ENCODE measurements around the gene H19.

Gene H19

GRCh38 chr11:1969035-1969434 lies 28.6 kb downstream of the H19 start:
- H3K27me3 Mint-ChIP-seq = no peaks in the 10 kb centered on the region
- ATAC-seq (replicated peaks) = no peak
- no peaks in the 10 kb centered on the region for H3K9me3 Mint-ChIP-seq
- DNase-seq = no peak
- no peak overlapping the region for H3K27ac Mint-ChIP-seq
- no peaks in the 10 kb centered on the region for H3K36me3 Mint-ChIP-seq
- no peak overlapping the region for H3K4me3 Mint-ChIP-seq
- H3K4me1 Mint-ChIP-seq = no peaks in the 10 kb centered on the region

- ATAC-seq (replicated peaks) (no peak), DNase-seq (no peak)
- no peaks in the 10 kb centered on the region for H3K27me3 Mint-ChIP-seq
- H3K4me1 Mint-ChIP-seq = no peaks in the 10 kb centered on the region
- no peaks in the 10 kb centered on the region for H3K36me3 Mint-ChIP-seq
- H3K9me3 Mint-ChIP-seq = no peaks in the 10 kb centered on the region
- no peak overlapping the region for H3K4me3 Mint-ChIP-seq
- H3K27ac Mint-ChIP-seq = no peak overlapping the region
Measured at GRCh38 chr11:1968454-1969002, 29.1 kb downstream of the H19 start.

DNA sequence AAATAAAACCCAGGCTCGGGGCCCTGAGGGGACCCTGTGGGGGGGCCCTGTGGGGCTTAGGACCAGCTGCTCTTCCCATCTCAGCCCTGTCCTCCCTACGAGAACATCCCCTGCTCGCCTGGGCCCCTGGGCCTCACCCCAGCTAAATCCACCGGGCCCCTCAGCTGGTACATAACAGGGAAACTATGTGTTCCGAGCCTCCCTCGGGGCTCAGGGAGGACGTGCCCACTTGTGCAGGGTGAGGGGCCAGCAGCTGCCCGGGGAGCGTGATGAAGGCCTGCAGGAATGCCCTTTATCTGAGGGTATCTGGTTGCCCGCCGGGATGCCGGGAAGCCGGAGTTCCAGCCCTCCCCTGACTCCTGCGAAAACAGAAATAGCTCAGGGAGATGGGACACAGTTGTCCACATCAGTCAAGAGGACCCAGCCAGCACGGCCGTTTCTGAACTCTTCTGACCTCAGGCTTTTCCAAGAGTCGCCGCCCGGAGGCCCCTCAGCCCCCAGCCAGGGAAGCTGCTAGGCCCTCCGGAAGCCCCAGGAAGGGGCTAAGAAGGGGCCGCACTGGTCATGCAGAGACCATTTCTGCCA lies 29.9 kb downstream of the H19 start:
- ATAC-seq (replicated peaks) (no peak), DNase-seq (no peak)
- no peaks in the 10 kb centered on the region for H3K4me1 Mint-ChIP-seq
- no peak overlapping the region for H3K4me3 Mint-ChIP-seq
- H3K36me3 Mint-ChIP-seq = no peaks in the 10 kb centered on the region
- no peak overlapping the region for H3K27ac Mint-ChIP-seq
- no peaks in the 10 kb centered on the region for H3K9me3 Mint-ChIP-seq
- no peaks in the 10 kb centered on the region for H3K27me3 Mint-ChIP-seq

DNA sequence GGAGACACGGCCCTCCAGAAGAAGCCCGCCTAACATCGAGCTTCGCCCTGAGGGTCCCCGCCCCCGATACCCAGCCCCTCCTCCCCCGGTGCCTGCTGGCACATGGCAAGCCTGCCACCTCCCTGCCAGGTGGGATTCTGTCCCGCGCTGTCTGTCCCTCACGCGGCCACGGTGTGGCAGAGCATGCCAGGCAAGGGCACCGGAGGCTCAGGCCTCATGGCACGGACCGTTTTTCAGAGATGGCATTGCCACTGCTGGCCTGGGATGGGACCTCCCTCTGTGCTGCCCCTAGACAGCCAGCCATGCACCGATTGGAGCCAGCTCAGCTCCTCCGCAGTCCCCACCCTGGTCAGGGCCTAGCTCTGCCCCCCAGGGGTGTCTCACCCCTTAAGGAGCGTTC lies 31.1 kb downstream of the H19 start:
- no peak for ATAC-seq (replicated peaks)
- no peak for DNase-seq
- H3K9me3 Mint-ChIP-seq = no peaks in the 10 kb centered on the region
- no peaks in the 10 kb centered on the region for H3K36me3 Mint-ChIP-seq
- H3K4me3 Mint-ChIP-seq = no peak overlapping the region
- no peaks in the 10 kb centered on the region for H3K27me3 Mint-ChIP-seq
- H3K27ac Mint-ChIP-seq = no peak overlapping the region
- H3K4me1 Mint-ChIP-seq = no peaks in the 10 kb centered on the region

DNA sequence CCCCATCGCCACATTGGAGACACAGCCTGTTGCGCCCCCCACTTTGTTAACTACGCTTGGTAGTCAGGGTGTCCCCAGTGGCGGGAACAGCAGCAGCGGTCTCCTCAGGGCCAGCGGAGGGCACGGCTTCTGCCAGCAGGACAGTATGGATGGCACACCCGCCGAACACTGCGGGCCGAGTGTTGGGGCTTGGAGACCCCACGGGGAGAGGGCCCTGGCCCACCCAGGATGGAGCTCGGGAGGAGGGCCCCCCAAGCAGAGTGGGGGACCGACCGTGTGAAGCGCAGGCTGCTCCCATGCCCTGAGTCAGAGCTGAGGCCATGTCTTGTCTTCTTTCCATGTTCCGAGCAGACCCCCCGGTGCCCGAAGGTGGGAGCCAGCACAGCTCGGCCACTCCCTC lies 32.7 kb downstream of the H19 start:
- no peaks in the 10 kb centered on the region for H3K9me3 Mint-ChIP-seq
- H3K27ac Mint-ChIP-seq = no peak overlapping the region
- no peak for ATAC-seq (replicated peaks)
- DNase-seq = no peak
- no peaks in the 10 kb centered on the region for H3K36me3 Mint-ChIP-seq
- H3K27me3 Mint-ChIP-seq = no peaks in the 10 kb centered on the region
- H3K4me1 Mint-ChIP-seq = no peaks in the 10 kb centered on the region
- H3K4me3 Mint-ChIP-seq = no peak overlapping the region

GRCh38 chr11:1964348-1964747 lies 33.3 kb downstream of the H19 start:
- H3K4me3 Mint-ChIP-seq = no peak overlapping the region
- H3K9me3 Mint-ChIP-seq = no peaks in the 10 kb centered on the region
- no peaks in the 10 kb centered on the region for H3K27me3 Mint-ChIP-seq
- H3K27ac Mint-ChIP-seq = no peak overlapping the region
- no peaks in the 10 kb centered on the region for H3K4me1 Mint-ChIP-seq
- ATAC-seq (replicated peaks) (no peak), DNase-seq (no peak)
- H3K36me3 Mint-ChIP-seq = no peaks in the 10 kb centered on the region

- Mint-ChIP-seq H3K36me3 (no peaks in the 10 kb centered on the region), H3K4me3 (no peak overlapping the region), H3K27ac (no peak overlapping the region), H3K27me3 (no peaks in the 10 kb centered on the region), H3K4me1 (no peaks in the 10 kb centered on the region), H3K9me3 (no peaks in the 10 kb centered on the region)
- DNase-seq (no peak), ATAC-seq (replicated peaks) (no peak)
Measured at GRCh38 chr11:1963864-1964263, 33.8 kb downstream of the H19 start.

DNA sequence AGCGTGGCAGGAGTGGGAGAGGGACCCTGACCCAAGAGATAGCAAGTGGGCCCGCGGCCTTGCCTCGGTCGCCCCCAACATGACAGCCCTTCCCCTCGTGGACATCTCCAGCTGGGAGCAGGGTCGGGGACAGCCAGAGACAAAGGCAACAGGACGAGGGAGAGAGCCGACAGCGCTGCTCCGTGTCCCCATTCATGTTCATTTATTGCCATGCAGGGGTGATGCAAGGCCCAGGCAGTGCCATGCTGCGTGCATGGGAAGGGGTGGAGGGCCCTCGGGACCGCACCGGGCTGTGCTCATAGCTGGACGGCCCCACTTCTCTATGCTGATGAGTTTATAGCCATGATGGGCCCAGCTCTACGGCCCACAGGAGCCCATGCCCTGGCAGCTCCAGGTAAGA lies 37.9 kb downstream of the H19 start:
- Mint-ChIP-seq H3K27ac (no peak overlapping the region), H3K36me3 (no peaks in the 10 kb centered on the region)
- no peak for ATAC-seq (replicated peaks)

GRCh38 chr11:1958367-1958766 lies 39.3 kb downstream of the H19 start:
- Mint-ChIP-seq H3K4me3 (no peak overlapping the region), H3K4me1 (no peaks in the 10 kb centered on the region), H3K36me3 (no peaks in the 10 kb centered on the region), H3K27me3 (no peaks in the 10 kb centered on the region), H3K9me3 (no peaks in the 10 kb centered on the region), H3K27ac (no peak overlapping the region)
- ATAC-seq (replicated peaks) (no peak), DNase-seq (no peak)

More for the DNA sequence above, 37.9 kb downstream of the H19 start:
- Mint-ChIP-seq H3K4me3 (no peak overlapping the region), H3K4me1 (no peaks in the 10 kb centered on the region), H3K27me3 (no peaks in the 10 kb centered on the region), H3K9me3 (no peaks in the 10 kb centered on the region)
- no peak for DNase-seq

- DNase-seq = peak; percentile 2
- Mint-ChIP-seq H3K27me3 (no peaks in the 10 kb centered on the region), H3K4me3 (no peak overlapping the region), H3K4me1 (no peaks in the 10 kb centered on the region), H3K36me3 (no peaks in the 10 kb centered on the region), H3K9me3 (no peaks in the 10 kb centered on the region), H3K27ac (no peak overlapping the region)
- ATAC-seq (replicated peaks) = peak; percentile 76 to 79
Measured at GRCh38 chr11:1953489-1954266, 44.0 kb downstream of the H19 start.

DNA sequence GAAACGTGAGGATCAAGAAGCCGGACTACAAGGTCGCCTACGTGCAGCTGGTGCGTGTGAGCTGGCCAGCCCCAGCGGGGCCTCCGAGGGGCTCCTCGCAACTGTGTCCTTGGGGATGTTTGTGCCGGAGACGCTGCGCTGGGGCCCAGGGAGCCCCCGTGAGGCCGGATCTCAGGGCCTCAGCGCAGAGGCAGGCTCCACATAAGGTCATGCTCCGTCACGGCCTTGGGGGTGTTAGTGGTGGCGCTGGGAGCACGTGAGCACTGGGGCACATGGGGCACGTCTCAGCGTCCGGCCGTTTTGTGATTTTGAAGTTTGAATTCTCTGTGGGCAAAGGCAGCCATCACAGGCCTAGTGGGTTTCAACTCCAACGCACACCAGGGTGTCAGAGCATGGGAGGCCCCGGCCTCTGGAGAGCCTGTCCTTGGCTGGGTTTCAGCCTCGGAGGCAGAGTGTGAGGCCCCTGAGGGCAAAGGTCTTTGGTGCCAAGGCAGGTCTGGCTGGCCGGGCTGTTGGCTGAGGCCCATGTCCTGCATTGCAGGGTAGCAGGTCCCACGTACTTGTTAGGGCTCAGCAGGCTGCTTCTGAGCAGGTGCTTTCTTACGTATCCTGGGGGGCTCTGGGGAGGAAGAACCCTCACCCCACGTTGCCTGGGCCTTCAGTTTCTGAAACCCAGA lies 44.7 kb downstream of the H19 start:
- no peaks in the 10 kb centered on the region for H3K4me1 Mint-ChIP-seq
- no peak for DNase-seq
- no peaks in the 10 kb centered on the region for H3K9me3 Mint-ChIP-seq
- H3K4me3 Mint-ChIP-seq = no peak overlapping the region
- H3K36me3 Mint-ChIP-seq = no peaks in the 10 kb centered on the region
- H3K27ac Mint-ChIP-seq = no peak overlapping the region
- H3K27me3 Mint-ChIP-seq = no peaks in the 10 kb centered on the region
- ATAC-seq (replicated peaks) = no peak

DNA sequence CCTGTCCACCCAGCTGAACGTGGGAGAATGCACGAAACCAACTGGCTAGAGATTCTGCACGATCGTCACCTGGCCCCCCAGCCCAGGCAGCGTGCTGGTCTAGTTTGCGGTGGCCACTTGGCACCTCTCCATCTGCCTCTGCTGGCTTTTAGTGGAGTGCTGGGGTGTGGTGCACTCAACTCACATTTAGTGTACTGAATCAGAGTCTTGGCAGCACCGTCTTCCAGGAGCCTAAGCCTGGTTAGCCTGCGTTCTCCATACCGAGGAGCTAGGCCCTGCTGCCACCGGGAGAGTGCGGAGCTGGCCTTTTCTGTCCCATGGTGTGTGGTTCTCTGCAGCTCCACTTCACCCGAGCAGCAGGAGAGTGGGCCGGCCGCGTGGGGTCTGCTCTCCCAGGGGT lies 47.7 kb downstream of the H19 start:
- no peak overlapping the region for H3K27ac Mint-ChIP-seq
- no peaks in the 10 kb centered on the region for H3K9me3 Mint-ChIP-seq
- no peak for ATAC-seq (replicated peaks)
- H3K4me3 Mint-ChIP-seq = no peak overlapping the region
- DNase-seq = no peak
- H3K4me1 Mint-ChIP-seq = no peaks in the 10 kb centered on the region
- no peaks in the 10 kb centered on the region for H3K27me3 Mint-ChIP-seq
- no peaks in the 10 kb centered on the region for H3K36me3 Mint-ChIP-seq

DNA sequence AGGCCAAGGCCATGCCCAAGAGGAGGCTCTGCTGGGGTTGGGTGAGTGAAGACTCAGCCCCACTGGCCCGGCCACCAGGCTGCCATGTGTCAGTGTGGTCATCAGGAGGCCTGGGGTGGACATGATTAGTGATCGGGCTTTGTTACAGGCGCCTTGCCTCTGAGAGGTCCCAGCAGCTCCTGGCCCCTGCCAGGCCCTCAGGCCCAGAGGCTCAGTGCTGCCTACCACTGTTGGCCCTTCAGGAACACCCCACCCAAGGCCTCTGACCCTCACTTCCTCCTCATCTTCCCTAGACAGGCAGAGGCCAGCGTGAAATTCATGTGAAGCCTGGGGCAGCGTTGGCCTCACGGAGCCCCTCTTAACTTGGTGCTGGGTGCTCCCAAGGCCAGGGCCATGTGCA lies 48.3 kb downstream of the H19 start:
- no peaks in the 10 kb centered on the region for H3K27me3 Mint-ChIP-seq
- H3K36me3 Mint-ChIP-seq = no peaks in the 10 kb centered on the region
- ATAC-seq (replicated peaks) = no peak

GRCh38 chr11:1948389-1948788 lies 49.3 kb downstream of the H19 start:
- H3K36me3 Mint-ChIP-seq = no peaks in the 10 kb centered on the region
- H3K27me3 Mint-ChIP-seq = no peaks in the 10 kb centered on the region
- no peaks in the 10 kb centered on the region for H3K4me1 Mint-ChIP-seq
- peak; percentile 4 to 20 for ATAC-seq (replicated peaks)
- H3K9me3 Mint-ChIP-seq = no peaks in the 10 kb centered on the region
- no peak overlapping the region for H3K4me3 Mint-ChIP-seq
- no peak for DNase-seq
- no peak overlapping the region for H3K27ac Mint-ChIP-seq

More for the DNA sequence above, 48.3 kb downstream of the H19 start:
- Mint-ChIP-seq H3K27ac (no peak overlapping the region), H3K4me3 (no peak overlapping the region), H3K9me3 (no peaks in the 10 kb centered on the region), H3K4me1 (no peaks in the 10 kb centered on the region)
- no peak for DNase-seq

Measured in stimulated activated naive B cell treated with anti-CD40 and anti-IgM and Interleukin-4, amounts not matched to agents 10 μg/mL and 1 μg/mL and 100 μg/mL, for 72 hours (primary cell).